GM21360 (cell line): ENCODE results near the gene FRAT1.
"Not testable (repeated sequence)": the region's sequence is repeated elsewhere in the genome, so short reads cannot be mapped to it uniquely, and the experiment has no call there.

Source experiments
- ATAC-seq: cut with Tn5 transposase; IDR thresholded peaks from one replicate; pipeline ENCODE4 v1.9.1; 2021; ENCODE audit warnings: mild to moderate bottlenecking, moderate library complexity; ENCODE audit not compliant: unreplicated experiment

FRAT1 gene

DNA sequence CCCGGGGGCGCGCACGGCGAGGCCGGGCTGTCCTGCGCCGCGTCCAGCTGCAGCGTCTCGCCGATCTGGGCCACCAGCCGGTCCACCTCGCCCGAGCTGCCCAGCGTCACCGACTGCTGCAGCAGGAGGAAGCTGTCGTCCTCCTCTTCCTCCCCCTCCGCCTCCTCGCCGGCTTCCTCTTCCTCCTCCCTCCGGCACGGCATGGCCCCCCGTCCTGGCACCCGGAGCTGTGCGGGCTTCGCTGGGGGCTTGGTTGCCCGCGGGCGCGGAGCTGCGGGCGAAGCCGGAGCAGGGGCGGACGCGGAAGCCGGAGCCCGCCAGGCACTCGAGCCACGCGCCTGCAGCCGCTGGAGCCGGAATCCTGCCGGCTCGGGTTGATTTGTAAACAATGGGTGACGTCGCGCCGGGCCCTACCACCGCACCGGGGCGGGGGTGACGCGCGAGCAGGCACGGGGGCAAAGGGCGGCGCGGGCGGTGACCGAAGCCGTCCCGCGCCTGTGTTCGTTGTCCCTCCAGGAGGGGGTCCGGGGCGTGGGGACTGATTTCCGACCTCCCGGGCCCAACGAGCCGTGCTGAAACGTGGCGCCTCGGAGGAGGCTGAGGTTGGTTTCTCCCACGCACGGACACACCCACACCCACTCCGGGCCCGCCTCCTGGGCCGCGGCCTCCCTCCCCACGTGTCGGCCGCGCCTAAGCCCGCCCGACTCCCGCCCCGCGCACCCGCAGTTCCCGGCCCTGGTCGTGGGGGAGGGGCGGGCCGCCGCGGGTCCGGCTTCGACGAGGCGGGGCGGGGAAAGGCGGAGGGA lies 15.5 kb downstream of the FRAT1 start, which contains the start of gene FRAT2:
TSS of gene FRAT2 (minus strand) at position 360 of the 806 bp plus-strand sequence. CDS start at position 203, 157 bp downstream.
- peak; percentile 81 for ATAC-seq

DNA sequence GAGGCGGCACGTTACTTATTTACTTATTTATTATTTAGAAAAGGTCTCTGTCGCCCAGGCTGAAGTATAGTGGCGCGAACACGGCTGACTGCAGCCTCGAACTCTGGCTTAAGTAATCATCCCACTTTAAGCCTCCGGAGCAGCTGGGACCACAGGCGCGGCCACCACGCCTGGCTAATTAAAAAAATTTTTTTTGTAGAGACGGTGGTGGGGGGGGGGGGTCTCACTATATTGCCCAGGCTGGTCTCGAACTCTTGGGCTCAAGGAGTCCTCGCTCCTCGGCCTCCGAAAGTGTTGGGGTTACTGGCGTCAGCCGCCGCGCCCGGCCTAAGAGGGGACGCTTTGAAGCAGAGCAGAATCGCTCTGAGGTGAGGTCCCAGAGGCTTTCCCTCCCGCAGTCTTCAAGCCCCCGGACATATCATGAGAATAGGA lies 16.1 kb downstream of the FRAT1 start:
- ATAC-seq = no peak

DNA sequence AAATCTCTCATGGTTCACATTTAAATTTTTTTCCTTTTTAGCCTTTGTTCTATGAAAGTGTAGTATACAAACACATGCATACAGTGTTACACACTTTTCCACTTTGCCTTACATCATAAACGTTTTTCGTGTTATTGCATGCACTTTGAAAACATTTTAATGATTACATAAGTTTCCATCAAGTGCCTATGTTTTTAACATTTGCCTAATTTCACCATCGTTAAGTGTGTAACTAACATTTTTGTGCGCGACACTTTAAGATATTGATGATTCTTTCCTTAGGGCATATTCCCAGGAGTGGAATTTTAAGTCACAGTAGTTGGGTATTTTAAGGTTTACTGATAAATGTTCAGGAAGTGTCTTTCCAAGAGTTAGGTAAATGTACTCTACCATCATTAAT lies 16.9 kb downstream of the FRAT1 start:
- ATAC-seq = no peak

DNA sequence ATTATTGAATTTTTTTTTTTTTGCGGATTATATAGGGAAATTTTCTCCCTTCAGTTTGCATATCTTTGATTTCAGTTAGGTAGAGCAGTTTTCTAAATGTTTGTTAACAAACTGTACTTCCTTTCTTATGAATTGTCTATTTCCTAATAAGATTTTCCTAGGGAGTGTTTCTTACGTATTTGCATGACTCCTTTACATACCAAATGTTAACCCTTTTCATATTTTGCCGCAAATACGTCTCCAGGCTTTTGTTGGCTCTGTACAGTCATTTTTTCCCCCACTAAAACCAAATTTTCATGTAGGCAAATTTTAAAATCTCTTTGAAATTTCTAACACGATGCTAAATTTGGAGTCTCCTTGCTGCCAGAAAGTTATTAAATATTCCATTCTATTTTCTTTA lies 17.4 kb downstream of the FRAT1 start:
- ATAC-seq = no peak

GRCh38 chr10:97336942-97337831 lies 18.1 kb downstream of the FRAT1 start:
- no peak for ATAC-seq

DNA sequence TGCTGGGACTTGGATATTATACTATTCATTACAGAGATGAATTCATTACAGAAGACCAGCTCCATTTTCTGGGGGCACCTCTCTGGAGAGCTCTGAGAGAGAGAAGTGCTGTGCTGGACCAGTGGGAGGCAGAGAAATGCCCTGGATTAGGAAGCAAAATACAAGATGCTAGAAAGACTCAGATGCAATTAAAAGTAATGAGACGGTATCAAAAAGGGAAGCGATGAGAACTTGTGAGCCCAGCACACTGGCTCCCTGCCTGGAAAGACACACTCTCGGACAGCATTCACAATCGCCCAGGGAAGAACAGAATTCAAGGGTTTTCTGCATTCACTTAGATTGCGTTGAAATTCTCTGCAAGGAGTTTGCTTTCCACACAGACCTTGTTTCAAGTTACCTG lies 19.0 kb downstream of the FRAT1 start:
- ATAC-seq = no peak

DNA sequence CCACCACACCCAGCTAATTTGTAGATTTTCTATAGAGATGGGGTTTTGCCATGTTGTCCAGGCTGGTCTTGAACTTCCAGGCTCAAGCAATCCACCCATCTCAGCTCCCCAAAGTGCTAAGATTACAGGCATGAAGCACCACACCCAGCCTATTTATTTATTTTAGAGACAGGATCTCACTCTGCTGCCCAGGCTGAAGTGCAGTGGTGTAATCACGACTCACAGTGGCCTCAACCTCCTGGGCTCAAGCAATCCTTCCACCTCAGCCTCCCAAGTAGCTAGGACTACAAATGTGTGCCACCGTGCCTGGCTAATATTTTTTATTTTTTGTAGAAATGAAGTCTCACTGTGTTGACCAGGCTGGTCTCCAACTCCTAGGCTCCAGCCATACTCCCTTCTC lies 22.3 kb downstream of the FRAT1 start:
- ATAC-seq = no peak

- ATAC-seq = not testable (repeated sequence)
These were observed 24.6 kb downstream of the FRAT1 start for GRCh38 chr10:97343664-97344063.

GRCh38 chr10:97347317-97347716 lies 28.2 kb downstream of the FRAT1 start:
- no peak for ATAC-seq

GRCh38 chr10:97349752-97350513 lies 30.9 kb downstream of the FRAT1 start:
- ATAC-seq = no peak

DNA sequence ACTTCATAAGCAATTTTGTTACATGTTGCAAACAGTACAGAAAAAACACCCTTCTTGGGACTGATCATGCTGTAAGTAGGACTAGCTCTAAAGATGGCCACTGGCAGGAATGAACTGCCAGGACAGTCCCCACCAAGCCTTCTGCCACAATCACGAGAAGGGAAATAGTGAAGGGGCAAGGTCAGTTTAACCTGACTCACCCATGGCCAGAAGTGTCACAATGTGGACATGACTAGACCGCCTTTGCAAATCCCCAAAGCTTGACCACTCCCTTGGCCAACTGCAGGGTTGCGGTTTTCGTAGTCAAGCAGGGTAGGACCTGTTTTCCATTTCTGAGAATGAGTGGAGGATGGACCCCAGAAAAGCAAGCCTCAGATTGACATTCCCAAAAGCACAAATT lies 34.9 kb downstream of the FRAT1 start:
- no peak for ATAC-seq

- ATAC-seq = no peak
These were observed 36.5 kb downstream of the FRAT1 start for GRCh38 chr10:97355571-97355975.

GRCh38 chr10:97356318-97356914 lies 37.3 kb downstream of the FRAT1 start:
- no peak for ATAC-seq

DNA sequence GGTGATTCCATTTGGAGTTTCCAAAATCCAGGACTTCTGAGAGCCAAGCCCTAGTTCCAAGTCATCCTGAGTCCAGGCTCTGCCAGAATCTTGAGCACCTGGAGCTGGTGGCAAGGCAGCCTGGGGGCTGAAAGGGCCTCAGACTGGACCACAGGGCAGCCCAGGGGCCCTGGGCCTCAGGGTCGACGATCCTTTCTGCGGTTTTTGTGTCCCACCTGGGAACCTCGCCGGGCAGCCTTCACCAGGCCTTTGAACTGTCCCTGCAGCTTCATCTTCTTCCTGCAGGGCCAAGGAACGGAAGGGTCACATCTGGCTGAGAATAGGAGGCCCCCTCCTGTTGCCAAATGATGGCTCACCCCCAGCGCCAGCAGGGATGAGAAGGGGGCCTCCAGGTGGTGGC lies 37.8 kb downstream of the FRAT1 start:
- no peak for ATAC-seq

DNA sequence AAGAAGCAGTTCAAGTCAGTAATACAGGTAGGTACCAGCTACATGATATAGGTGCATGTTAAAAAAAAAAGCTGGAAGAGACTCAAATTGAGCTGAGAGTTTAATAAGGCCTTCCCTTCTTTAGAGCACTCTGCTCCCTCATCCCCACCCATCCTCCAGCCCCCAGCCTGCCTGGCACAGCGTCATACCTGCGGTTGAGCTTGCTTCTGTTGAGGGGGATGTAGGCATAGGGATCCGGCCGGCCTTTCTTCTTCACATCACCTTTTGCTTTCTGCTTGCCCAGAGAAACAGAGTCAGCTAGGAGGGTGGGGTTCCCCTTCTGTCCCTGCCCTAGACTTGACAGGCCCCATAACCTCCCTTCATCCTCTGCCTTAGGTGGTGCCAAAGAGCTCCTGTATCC lies 39.3 kb downstream of the FRAT1 start:
- no peak for ATAC-seq

GRCh38 chr10:97358781-97359180 lies 39.7 kb downstream of the FRAT1 start:
- no peak for ATAC-seq

- no peak for ATAC-seq
These were observed 41.9 kb downstream of the FRAT1 start for GRCh38 chr10:97360705-97361536.

DNA sequence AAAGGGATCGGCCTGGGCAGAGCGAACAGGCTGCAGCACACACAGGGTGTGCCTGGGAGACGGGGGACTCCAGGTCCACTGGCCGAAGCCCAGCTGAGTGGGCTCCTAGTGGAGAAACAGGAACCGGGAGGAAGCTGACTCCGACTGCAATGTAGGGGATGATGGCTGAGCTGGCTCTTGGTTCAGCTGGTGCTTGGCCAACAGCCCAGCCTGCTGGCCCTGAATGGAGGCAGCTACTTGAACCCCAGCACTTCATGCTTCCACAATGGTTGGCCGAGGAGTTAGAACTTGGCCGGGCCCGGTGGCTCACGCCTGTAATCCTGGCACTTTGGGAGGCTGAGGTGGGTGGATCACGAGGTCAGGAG lies 42.4 kb downstream of the FRAT1 start:
- no peak for ATAC-seq

- ATAC-seq = no peak
These were observed 43.4 kb downstream of the FRAT1 start for GRCh38 chr10:97362310-97363033.
